Trophoblast cell (in vitro differentiated cells and primary cell): ENCODE results near the gene COA1.
"Not testable (repeated sequence)": the region's sequence is repeated elsewhere in the genome, so short reads cannot be mapped to it uniquely, and the experiment has no call there.

Source experiments
- DNase-seq, 2 donors: peaks; one replicate each; pipeline ENCODE4 v3.0.0-alpha.2; 2016
- H2AFZ ChIP-seq: 2 replicates; pipeline ENCODE4 v1.6.1; 2013; ENCODE audit warnings: low read length, moderate library complexity, mild to moderate bottlenecking; ENCODE audit not compliant: insufficient read depth, poor library complexity
- H2AK5ac ChIP-seq: 2 replicates; pipeline ENCODE4 v1.6.1; 2013; ENCODE audit warnings: mild to moderate bottlenecking, low read length
- H2BK120ac ChIP-seq: 2 replicates; pipeline ENCODE4 v1.6.1; 2013; ENCODE audit warnings: low read length, mild to moderate bottlenecking, moderate library complexity; ENCODE audit not compliant: insufficient read depth, poor library complexity
- H2BK12ac ChIP-seq: 2 replicates; pipeline ENCODE4 v1.6.1; 2013; ENCODE audit warnings: mild to moderate bottlenecking, low read length, moderate library complexity
- H2BK5ac ChIP-seq: 2 replicates; pipeline ENCODE4 v1.6.1; 2013; ENCODE audit warnings: low read length, low read depth, moderate library complexity, mild to moderate bottlenecking; ENCODE audit not compliant: poor library complexity
- H3K14ac ChIP-seq: 2 replicates; pipeline ENCODE4 v1.6.1; 2013; ENCODE audit warnings: mild to moderate bottlenecking, low read length
- H3K18ac ChIP-seq: 2 replicates; pipeline ENCODE4 v1.6.1; 2013; ENCODE audit warnings: mild to moderate bottlenecking, low read length
- H3K23ac ChIP-seq: 2 replicates; pipeline ENCODE4 v1.6.1; 2013; ENCODE audit warnings: low read length
- H3K27ac ChIP-seq: 2 replicates; pipeline ENCODE4 v1.5.1; 2013; ENCODE audit warnings: low read depth, mild to moderate bottlenecking, inconsistent platforms, low read length, moderate library complexity
- H3K27me3 ChIP-seq: 2 replicates; pipeline ENCODE4 v1.6.1; 2013; ENCODE audit warnings: inconsistent platforms, mild to moderate bottlenecking, low read length, moderate library complexity; ENCODE audit not compliant: insufficient read depth
- H3K36me3 ChIP-seq, 2 experiments: 1 replicate in 1 of 2; 2 replicates in 1 of 2; pipeline ENCODE4 v1.6.1; 2013; ENCODE audit warnings: low read length in 2 of 2, mild to moderate bottlenecking in 2 of 2, moderate library complexity in 1 of 2; ENCODE audit not compliant: insufficient read depth in 2 of 2, control insufficient read depth in 1 of 2
- H3K4ac ChIP-seq: 2 replicates; pipeline ENCODE4 v1.6.1; 2013; ENCODE audit warnings: low read depth, mild to moderate bottlenecking, low read length, moderate library complexity
- H3K4me1 ChIP-seq, 2 experiments: 1 replicate in 1 of 2; 2 replicates in 1 of 2; pipeline ENCODE4 v1.6.1; 2013; ENCODE audit warnings: low read length in 2 of 2, mild to moderate bottlenecking in 2 of 2, moderate library complexity in 1 of 2; ENCODE audit not compliant: insufficient read depth in 2 of 2, control insufficient read depth in 1 of 2
- H3K4me2 ChIP-seq: 2 replicates; pipeline ENCODE4 v1.6.1; 2013; ENCODE audit warnings: inconsistent platforms, mild to moderate bottlenecking, low read length, moderate library complexity
- H3K4me3 ChIP-seq: 2 replicates; pipeline ENCODE4 v1.5.1; 2013; ENCODE audit warnings: mild to moderate bottlenecking, low read depth, low read length, inconsistent platforms
- H3K79me1 ChIP-seq: one replicate; pipeline ENCODE4 v1.6.1; 2013; ENCODE audit warnings: low read length
- H3K79me2 ChIP-seq: 2 replicates; pipeline ENCODE4 v1.6.1; 2013; ENCODE audit warnings: low read length, mild to moderate bottlenecking; ENCODE audit not compliant: control insufficient read depth, insufficient read depth, poor library complexity
- H3K9ac ChIP-seq: 2 replicates; pipeline ENCODE4 v1.6.1; 2013; ENCODE audit warnings: mild to moderate bottlenecking, low read length
- H3K9me3 ChIP-seq: 2 replicates; pipeline ENCODE4 v1.6.1; 2013; ENCODE audit warnings: low read depth, mild to moderate bottlenecking, control low read depth, inconsistent platforms, low read length; ENCODE audit not compliant: insufficient read depth
- H4K12ac ChIP-seq: 2 replicates; pipeline ENCODE4 v1.6.1; 2013; ENCODE audit warnings: low read depth, mild to moderate bottlenecking, low read length, moderate library complexity
- H4K8ac ChIP-seq: 2 replicates; pipeline ENCODE4 v1.6.1; 2013; ENCODE audit warnings: low read depth, mild to moderate bottlenecking, low read length, moderate library complexity
- H4K91ac ChIP-seq: one replicate; pipeline ENCODE4 v1.6.1; 2013; ENCODE audit warnings: low read depth, mild to moderate bottlenecking, low read length, moderate library complexity
- WGBS: extraction: QIAGEN DNeasy Blood & Tissue Kit; methylation state at CpG from one replicate; pipeline ENCODE4 v1.1.7; 2013; ENCODE audit warnings: missing lambda C conversion rate; ENCODE audit not compliant: insufficient read length, insufficient coverage; ENCODE audit errors: extremely low coverage; 5-methylcytosine and 5-hydroxymethylcytosine counted together

The COA1 gene

GRCh38 chr7:43678315-43678714 is 51.0 kb downstream of the COA1 start:
- Histone ChIP-seq H3K9me3 (no peaks in the 10 kb centered on the region), H3K4me1 (no peaks in the 10 kb centered on the region), H3K27me3 (no peaks in the 10 kb centered on the region), H3K27ac (no peak overlapping the region), H3K23ac (no peak overlapping the region), H2AFZ (no peak overlapping the region), H3K79me2 (no peaks in the 10 kb centered on the region), H2AK5ac (no peak overlapping the region), H3K9ac (no peak overlapping the region), H3K79me1 (no peaks in the 10 kb centered on the region), H2BK5ac (no peak overlapping the region), H3K4me3 (no peak overlapping the region), H4K12ac (no peak overlapping the region), H4K91ac (no peak overlapping the region), H3K36me3 (no peaks in the 10 kb centered on the region), H3K18ac (no peak overlapping the region), H3K4ac (no peak overlapping the region), H3K4me2 (no peak overlapping the region), H3K14ac (no peak overlapping the region), H2BK120ac (no peak overlapping the region), H2BK12ac (no peak overlapping the region), H4K8ac (no peak overlapping the region)
- DNase-seq: no peak
- no CpG with 5 or more reads among the region's 1 CpG for WGBS

DNA sequence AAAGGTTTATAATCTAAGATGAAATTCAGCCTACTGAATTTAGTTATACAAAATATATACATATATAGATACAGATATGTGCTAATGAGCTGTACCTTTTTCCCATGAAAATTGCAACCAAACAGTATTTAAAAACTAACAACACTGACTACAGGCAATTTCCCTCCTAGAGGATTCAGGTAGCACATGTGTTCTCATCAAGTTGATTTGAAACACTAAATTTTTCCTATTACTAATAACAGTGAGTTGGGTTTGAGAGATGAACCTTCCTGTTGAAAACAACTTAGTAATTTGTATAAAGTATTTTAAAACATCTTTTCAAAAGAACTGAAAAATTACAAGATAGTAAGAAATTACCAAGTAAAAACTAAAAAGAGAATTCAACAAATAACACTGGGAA is 51.5 kb downstream of the COA1 start:
- Histone ChIP-seq H2BK5ac (no peak overlapping the region), H3K4me2 (no peak overlapping the region), H4K12ac (no peak overlapping the region), H3K18ac (no peak overlapping the region), H3K9ac (no peak overlapping the region), H3K4me3 (no peak overlapping the region), H3K36me3 (no peaks in the 10 kb centered on the region), H3K79me2 (no peaks in the 10 kb centered on the region), H4K91ac (no peak overlapping the region), H3K27ac (no peak overlapping the region), H3K23ac (no peak overlapping the region), H3K4me1 (no peaks in the 10 kb centered on the region), H3K79me1 (no peaks in the 10 kb centered on the region), H2BK12ac (no peak overlapping the region), H2AFZ (no peak overlapping the region), H2AK5ac (no peak overlapping the region), H3K9me3 (no peaks in the 10 kb centered on the region), H4K8ac (no peak overlapping the region), H3K27me3 (no peaks in the 10 kb centered on the region), H3K4ac (no peak overlapping the region), H3K14ac (no peak overlapping the region), H2BK120ac (no peak overlapping the region)
- DNase-seq: no peak

DNA sequence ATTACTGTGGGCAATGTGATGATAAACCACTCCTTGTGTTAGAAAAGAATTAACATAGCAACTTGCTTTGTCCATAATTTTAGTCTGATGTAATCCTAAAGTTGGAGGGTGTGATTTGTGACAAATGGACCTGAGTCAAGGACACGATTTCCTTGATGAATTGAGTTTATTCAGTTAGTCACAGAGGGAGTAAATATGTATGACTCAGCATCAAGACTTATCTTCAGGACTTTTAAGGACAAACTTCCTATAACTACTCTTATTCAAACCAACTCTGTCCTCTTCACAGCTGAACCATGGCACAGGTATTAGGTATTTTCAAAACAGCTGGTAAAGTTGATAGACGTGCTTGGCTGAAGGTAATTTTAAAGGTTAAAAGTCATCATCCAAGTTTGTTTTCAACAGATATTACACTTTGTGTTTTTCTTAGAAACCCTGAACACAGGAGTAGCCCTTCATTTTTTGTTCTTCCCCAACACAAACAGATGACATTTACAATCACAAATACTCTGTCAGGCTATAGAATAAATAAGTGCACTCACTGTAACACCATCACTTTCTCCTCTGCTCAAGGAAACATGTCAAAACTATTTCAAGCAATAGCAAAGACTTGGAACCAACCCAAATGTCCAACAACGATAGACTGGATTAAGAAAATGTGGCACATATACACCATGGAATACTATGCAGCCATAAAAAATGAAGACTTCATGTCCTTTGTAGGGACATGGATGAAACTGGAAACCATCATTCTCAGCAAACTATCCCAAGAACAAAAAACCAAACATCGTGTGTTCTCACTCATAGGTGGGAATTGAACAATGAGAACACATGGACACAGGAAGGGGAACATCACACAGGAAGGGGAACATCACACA is 54.5 kb downstream of the COA1 start:
- Histone ChIP-seq H4K12ac (no peak overlapping the region), H2BK120ac (no peak overlapping the region), H3K36me3 (no peaks in the 10 kb centered on the region), H3K4ac (no peak overlapping the region), H3K4me1 (no peaks in the 10 kb centered on the region), H3K27me3 (no peaks in the 10 kb centered on the region), H3K14ac (no peak overlapping the region), H4K91ac (no peak overlapping the region), H3K18ac (no peak overlapping the region), H2AK5ac (no peak overlapping the region), H4K8ac (no peak overlapping the region), H3K9ac (no peak overlapping the region), H3K4me3 (no peak overlapping the region), H2BK5ac (no peak overlapping the region), H3K79me2 (no peaks in the 10 kb centered on the region), H3K79me1 (no peaks in the 10 kb centered on the region), H2AFZ (no peak overlapping the region), H3K27ac (no peak overlapping the region), H3K4me2 (no peak overlapping the region), H3K9me3 (no peaks in the 10 kb centered on the region), H3K23ac (no peak overlapping the region), H2BK12ac (no peak overlapping the region)
- no peak for DNase-seq
- no CpG with 5 or more reads among the region's 4 CpGs for WGBS

DNA sequence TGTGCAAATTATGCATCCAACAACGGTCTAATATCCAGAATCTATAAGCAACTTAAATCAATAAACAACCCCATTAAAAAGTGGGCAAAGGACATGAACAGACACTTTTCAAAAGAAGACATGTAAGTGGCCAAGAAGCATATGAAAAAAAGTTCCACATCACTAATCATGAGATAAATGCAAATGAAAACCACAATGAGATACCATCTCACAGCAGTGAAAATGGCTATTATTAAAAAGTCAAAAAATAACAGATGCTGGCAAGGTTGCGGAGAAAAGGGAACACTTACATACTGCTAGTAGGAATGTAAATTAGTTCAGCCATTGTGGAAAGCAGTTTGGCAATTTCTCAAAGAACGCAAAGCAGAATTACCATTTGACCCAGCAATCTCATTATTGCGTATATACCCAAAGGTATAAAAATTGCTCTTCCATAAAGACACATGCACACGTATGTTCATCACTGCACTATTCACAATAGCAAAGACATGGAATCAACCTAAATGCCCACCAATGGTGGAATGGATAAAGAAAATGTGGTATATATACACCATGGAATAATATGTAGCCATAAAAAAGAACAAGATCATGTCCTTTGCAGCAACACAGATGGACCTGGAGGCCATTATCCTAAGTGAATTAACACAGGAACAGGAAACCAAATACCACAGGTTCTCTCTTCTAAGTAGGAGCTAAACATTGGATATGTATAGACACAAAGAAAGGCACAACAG is 55.9 kb downstream of the COA1 start:
- H3K27me3 ChIP-seq, H3K23ac ChIP-seq, H4K91ac ChIP-seq, H4K12ac ChIP-seq, H2BK12ac ChIP-seq, H3K9ac ChIP-seq, H3K4me2 ChIP-seq, H2AFZ ChIP-seq, H3K79me2 ChIP-seq, H2BK120ac ChIP-seq, H3K27ac ChIP-seq, H3K14ac ChIP-seq, H3K4me1 ChIP-seq, H3K4ac ChIP-seq, H3K9me3 ChIP-seq, H3K79me1 ChIP-seq, H3K18ac ChIP-seq, H4K8ac ChIP-seq, H2AK5ac ChIP-seq, H2BK5ac ChIP-seq, H3K4me3 ChIP-seq, H3K36me3 ChIP-seq: not testable (repeated sequence)
- DNase-seq: peak in 1 of 2 donors; percentile 12
- WGBS: no CpG with 5 or more reads among the region's 5 CpGs
